HUES48 (cell line): ENCODE results near the gene CTDSPL.

Experiments
- H3K27ac ChIP-seq: one replicate; pipeline ENCODE4 v1.7.0; 2013; ENCODE audit warnings: low read depth, low read length, inconsistent platforms
- H3K27me3 ChIP-seq: 2 replicates; pipeline ENCODE4 v1.6.1; 2013; ENCODE audit warnings: mild to moderate bottlenecking, low read length; ENCODE audit not compliant: control insufficient read depth, insufficient read depth
- H3K36me3 ChIP-seq: 2 replicates; pipeline ENCODE4 v1.6.1; 2013; ENCODE audit warnings: low read length; ENCODE audit not compliant: control insufficient read depth, insufficient read depth
- H3K4me1 ChIP-seq: 2 replicates; pipeline ENCODE4 v1.6.1; 2013; ENCODE audit warnings: mild to moderate bottlenecking, low read length; ENCODE audit not compliant: control insufficient read depth, insufficient read depth
- H3K4me3 ChIP-seq: 2 replicates; pipeline ENCODE4 v1.5.1; 2013; ENCODE audit warnings: mild to moderate bottlenecking, low read depth, low read length
- H3K9ac ChIP-seq: 2 replicates; pipeline ENCODE4 v1.6.1; 2013; ENCODE audit warnings: mild to moderate bottlenecking, low read depth, low read length, moderate library complexity
- H3K9me3 ChIP-seq: 2 replicates; pipeline ENCODE4 v1.6.1; 2013; ENCODE audit warnings: low read length; ENCODE audit not compliant: control insufficient read depth, insufficient read depth

The CTDSPL gene

GRCh38 chr3:38022896-38023709, 161.4 kb downstream of the CTDSPL start:
- Histone ChIP-seq H3K27me3 (peaks cover 33% of the 10 kb centered on the region), H3K27ac (no peak overlapping the region), H3K36me3 (no peaks in the 10 kb centered on the region), H3K4me1 (peaks cover 11% of the 10 kb centered on the region), H3K9me3 (no peaks in the 10 kb centered on the region), H3K9ac (no peak overlapping the region), H3K4me3 (no peak overlapping the region; the same call in 1 of the 2 replicates)

- H3K36me3 ChIP-seq, result no peaks in the 10 kb centered on the region
- no peak overlapping the region for H3K4me3 ChIP-seq
- H3K27me3 ChIP-seq, result peaks cover 68% of the 10 kb centered on the region
- H3K9me3 ChIP-seq, result no peaks in the 10 kb centered on the region
- H3K4me1 ChIP-seq, result peaks cover 16% of the 10 kb centered on the region
- H3K27ac ChIP-seq, result no peak overlapping the region
- H3K9ac ChIP-seq, result no peak overlapping the region
Measured at GRCh38 chr3:38026856-38027255, 165.2 kb downstream of the CTDSPL start.

GRCh38 chr3:38027466-38028465, 166.1 kb downstream of the CTDSPL start:
- Histone ChIP-seq H3K9me3 (no peaks in the 10 kb centered on the region), H3K9ac (no peak overlapping the region), H3K27ac (no peak overlapping the region), H3K36me3 (no peaks in the 10 kb centered on the region), H3K4me1 (peaks cover 16% of the 10 kb centered on the region), H3K4me3 (no peak overlapping the region), H3K27me3 (peaks cover 73% of the 10 kb centered on the region)

GRCh38 chr3:38028621-38029361, 167.1 kb downstream of the CTDSPL start:
- Histone ChIP-seq H3K9ac (no peak overlapping the region), H3K27me3 (peaks cover 69% of the 10 kb centered on the region), H3K36me3 (no peaks in the 10 kb centered on the region), H3K27ac (no peak overlapping the region), H3K9me3 (no peaks in the 10 kb centered on the region), H3K4me3 (peak overlapping the region; percentile 73), H3K4me1 (peaks cover 13% of the 10 kb centered on the region)

- H3K4me3 ChIP-seq, result peak within 1 kb of the TSS; percentile 73
- H3K27me3 ChIP-seq, result peaks cover 69% of the 10 kb centered on the region
- H3K27ac ChIP-seq, result no peak within 1 kb of the TSS
Measured at GRCh38 chr3:38029400-38030125, 167.9 kb downstream of the CTDSPL start, which contains the start of gene PLCD1. TSS of gene PLCD1 (minus strand) at chr3:38029642. CDS start at chr3:38029539, 103 bp downstream.

GRCh38 chr3:38030126-38031021, 168.7 kb downstream of the CTDSPL start:
- Histone ChIP-seq H3K36me3 (no peaks in the 10 kb centered on the region), H3K27me3 (peaks cover 67% of the 10 kb centered on the region), H3K9me3 (no peaks in the 10 kb centered on the region), H3K4me1 (peaks cover 10% of the 10 kb centered on the region), H3K27ac (no peak overlapping the region), H3K4me3 (peak overlapping the region; percentile 73), H3K9ac (no peak overlapping the region; the same call in 1 of the 2 replicates)

More at GRCh38 chr3:38029400-38030125, 167.9 kb downstream of the CTDSPL start, which contains the start of gene PLCD1:
- no peaks in the 10 kb centered on the region for H3K9me3 ChIP-seq
- no peaks in the 10 kb centered on the region for H3K36me3 ChIP-seq
- H3K9ac ChIP-seq, result peak within 1 kb of the TSS; percentile 29; the same call in 1 of the 2 replicates
- peaks cover 12% of the 10 kb centered on the region for H3K4me1 ChIP-seq

GRCh38 chr3:38031022-38031994, 169.6 kb downstream of the CTDSPL start:
- Histone ChIP-seq H3K27me3 (peaks cover 58% of the 10 kb centered on the region), H3K9me3 (no peaks in the 10 kb centered on the region), H3K27ac (no peak overlapping the region), H3K36me3 (no peaks in the 10 kb centered on the region), H3K9ac (no peak overlapping the region), H3K4me3 (no peak overlapping the region), H3K4me1 (0 out of 2 replicates have a peak, but pooled peaks cover 4% of the 10 kb centered on the region)

- H3K4me1 ChIP-seq, result 0 out of 2 replicates have a peak, but pooled peaks cover 4% of the 10 kb centered on the region
- H3K27ac ChIP-seq, result no peak overlapping the region
- H3K36me3 ChIP-seq, result no peaks in the 10 kb centered on the region
- H3K4me3 ChIP-seq, result no peak overlapping the region
- no peaks in the 10 kb centered on the region for H3K9me3 ChIP-seq
- peaks cover 47% of the 10 kb centered on the region for H3K27me3 ChIP-seq
- H3K9ac ChIP-seq, result no peak overlapping the region
Measured at GRCh38 chr3:38032328-38032865, 170.7 kb downstream of the CTDSPL start.
